Tibial artery (tissue), 4 donors: ENCODE data around the gene VASP.

Source experiments
- DNase-seq, 2 donors: peaks; one replicate each; pipeline ENCODE4 v3.0.0-alpha.2; 2019
- H3K27ac ChIP-seq, 2 donors: fragments of 200-600 bp; sonication (generic) in 1 of 2; 1 replicate in 1 of 2; 2 replicates in 1 of 2; pipeline ENCODE4 v1.5.1; 2018 to 2019; ENCODE audit warnings: mild to moderate bottlenecking in 1 of 2
- H3K27me3 ChIP-seq, 2 donors: fragments of 200-600 bp; sonication (generic) in 1 of 2; one replicate each; pipeline versions ENCODE4 v1.5.1 to v1.6.0; 2016 to 2019
- H3K36me3 ChIP-seq, 3 donors: fragments of 200-600 bp; sonication (generic) in 2 of 3; one replicate each; pipeline ENCODE4 v1.5.1; 2016 to 2019; ENCODE audit warnings: mild to moderate bottlenecking in 2 of 3
- H3K4me1 ChIP-seq, 4 donors: fragments of 200-600 bp; sonication (generic) in 2 of 4; 1 replicate in 3 of 4; 2 replicates in 1 of 4; pipeline ENCODE4 v1.5.1; 2016 to 2019
- H3K4me3 ChIP-seq, 2 donors: fragments of 200-600 bp; sonication (generic) in 1 of 2; 1 replicate in 1 of 2; 2 replicates in 1 of 2; pipeline ENCODE4 v1.5.1; 2018 to 2019; ENCODE audit warnings: mild to moderate bottlenecking in 2 of 2
- H3K9me3 ChIP-seq, 3 donors: fragments of 200-600 bp; sonication (generic) in 1 of 3; one replicate each; pipeline ENCODE4 v1.5.1; 2016 to 2019
- CTCF ChIP-seq, 2 experiments: fragments of 200-600 bp in 1 of 2; fragments of 450-650 bp in 1 of 2; IDR thresholded peaks; one replicate each; pipeline ENCODE4 v1.5.1; 2017 to 2019; ENCODE audit warnings: antibody characterized with exemption in 2 of 2, mild to moderate bottlenecking in 1 of 2, moderate library complexity in 1 of 2
- intact Hi-C: fragments of 100-400 bp; cut with DNase I; formaldehyde crosslinking; loops from one replicate; pipeline ENCODE4 v1.15.0; 2023; ENCODE audit warnings: low total_unique reads

Gene VASP

GRCh38 chr19:45489216-45489855 lies 17.9 kb upstream of the VASP start:
- DNase-seq: no peak
- no peaks in the 10 kb centered on the region for H3K36me3 ChIP-seq
- no peaks in the 10 kb centered on the region for H3K27me3 ChIP-seq
- H3K4me3 ChIP-seq: no peak overlapping the region
- no peak overlapping the region for H3K27ac ChIP-seq
- H3K4me1 ChIP-seq: peaks cover 0 to 22% (median 9%) of the 10 kb centered on the region in 4 donors
- TF ChIP-seq CTCF (IDR thresholded peaks at IDR 0.05): no peak
- intact Hi-C loops: no loop called here
- H3K9me3 ChIP-seq: no peaks in the 10 kb centered on the region

- peak overlapping the region; percentile 57 to 66 for H3K4me3 ChIP-seq
These were observed 15.1 kb upstream of the VASP start for GRCh38 chr19:45492137-45492626.

DNA sequence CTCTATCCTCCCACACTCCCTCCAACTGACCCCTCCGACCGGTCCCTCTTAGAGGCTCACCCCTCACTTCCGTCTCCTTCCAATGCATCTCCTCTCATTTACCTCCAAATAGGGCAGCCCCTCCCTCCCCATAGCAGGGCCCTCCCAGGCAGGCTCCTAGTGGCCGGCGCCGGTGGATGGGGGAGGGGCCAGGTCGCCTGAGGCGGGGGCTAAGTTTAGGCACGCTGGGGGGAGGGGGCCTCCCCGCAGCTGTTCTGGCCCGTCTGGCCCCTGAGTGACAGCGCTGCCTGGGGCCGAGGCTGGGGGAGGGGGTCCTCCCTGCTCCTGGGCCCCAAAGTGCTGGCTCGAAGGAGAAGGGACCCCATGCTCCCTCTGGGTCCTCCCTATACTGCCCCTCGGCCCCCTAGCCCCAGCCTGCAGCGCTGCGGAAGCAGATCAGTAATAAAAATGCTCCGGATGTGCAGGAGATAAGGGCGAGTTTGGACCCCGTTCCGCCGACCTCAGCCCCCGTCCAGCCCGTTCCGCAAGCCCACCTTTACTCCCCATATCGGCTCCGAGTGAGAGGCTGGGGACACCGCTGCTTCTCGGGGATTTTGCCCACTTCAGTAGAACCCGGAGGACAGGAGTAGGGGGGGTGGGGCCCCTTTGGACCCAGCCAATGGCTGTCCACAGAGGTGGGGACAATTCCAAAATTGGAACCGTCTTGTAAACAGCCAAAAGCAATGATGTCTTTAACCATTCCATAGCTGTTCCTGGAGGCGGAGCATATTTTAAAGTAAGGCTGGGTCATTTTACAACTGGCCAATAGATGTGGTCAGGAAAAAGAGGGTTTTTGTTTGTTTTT lies 14.4 kb upstream of the VASP start:
- Histone ChIP-seq H3K4me3 (peak overlapping the region; percentile 57 to 66), H3K4me1 (peaks cover 0 to 35% (median 18%) of the 10 kb centered on the region in 4 donors), H3K27ac (peak overlapping the region; percentile 58 to 68), H3K27me3 (peaks cover 0 to 12% of the 10 kb centered on the region in 2 donors), H3K9me3 (no peaks in the 10 kb centered on the region), H3K36me3 (no peaks in the 10 kb centered on the region)
- TF ChIP-seq CTCF (IDR thresholded peaks at IDR 0.05): no peak
- intact Hi-C loops: no loop called here
- DNase-seq: peak; percentile 59 to 79

More at GRCh38 chr19:45492137-45492626, 15.1 kb upstream of the VASP start:
- intact Hi-C loops: no loop called here
- Histone ChIP-seq H3K36me3 (no peaks in the 10 kb centered on the region), H3K4me1 (peaks cover 0 to 29% (median 15%) of the 10 kb centered on the region in 4 donors), H3K9me3 (no peaks in the 10 kb centered on the region), H3K27me3 (peaks cover 0 to 8% of the 10 kb centered on the region in 2 donors), H3K27ac (peak overlapping the region in 1 of 2 donors; percentile 68)
- DNase-seq: no peak
- TF ChIP-seq CTCF (IDR thresholded peaks at IDR 0.05): no peak

GRCh38 chr19:45494261-45494916 lies 12.9 kb upstream of the VASP start:
- Histone ChIP-seq H3K4me1 (peaks cover 0 to 51% (median 31%) of the 10 kb centered on the region in 4 donors), H3K27me3 (peaks cover 0 to 27% of the 10 kb centered on the region in 2 donors), H3K4me3 (no peak overlapping the region), H3K9me3 (no peaks in the 10 kb centered on the region), H3K36me3 (no peaks in the 10 kb centered on the region), H3K27ac (no peak overlapping the region)
- intact Hi-C loops: no loop called here
- no peak for DNase-seq
- no peak for TF ChIP-seq CTCF (IDR thresholded peaks at IDR 0.05)

- intact Hi-C loops: no loop called here
- no peak overlapping the region for H3K4me3 ChIP-seq
- H3K9me3 ChIP-seq: no peaks in the 10 kb centered on the region
- peaks cover 0 to 52% (median 32%) of the 10 kb centered on the region in 4 donors for H3K4me1 ChIP-seq
- no peaks in the 10 kb centered on the region for H3K36me3 ChIP-seq
- peaks cover 0 to 35% of the 10 kb centered on the region in 2 donors for H3K27me3 ChIP-seq
- no peak for TF ChIP-seq CTCF (IDR thresholded peaks at IDR 0.05)
- H3K27ac ChIP-seq: no peak overlapping the region
- DNase-seq: no peak
These were observed 12.1 kb upstream of the VASP start for GRCh38 chr19:45495178-45495577.
